GM23338 (cell line): ENCODE measurements around the gene NEIL3.

ENCODE experiments used
- CREB1 ChIP-seq: fragments of 250-450 bp; sonication (Bioruptor Pico); IDR thresholded peaks from 2 replicates; pipeline ENCODE4 v1.5.0; 2020; ENCODE audit warnings: low read depth, mild to moderate bottlenecking, moderate library complexity
- CTCF ChIP-seq, 2 experiments: fragments of 200-600 bp in 1 of 2; sonication (generic) in 1 of 2; conservative IDR thresholded peaks; 2 replicates each; pipeline versions ENCODE4 v1.5.1 to v1.6.1; 2016 to 2017; ENCODE audit warnings: antibody characterized with exemption in 2 of 2, low read depth in 2 of 2, mild to moderate bottlenecking in 2 of 2, moderate library complexity in 1 of 2
- EZH2 ChIP-seq: fragments of 200-600 bp; sonication (generic); IDR thresholded peaks from one replicate; pipeline ENCODE4 v1.8.0; 2017; ENCODE audit warnings: antibody characterized with exemption, mild to moderate bottlenecking, low read depth; ENCODE audit not compliant: unreplicated experiment
- EZH2phosphoT487 ChIP-seq: fragments of 200-600 bp; sonication (generic); IDR thresholded peaks from one replicate; pipeline ENCODE4 v1.8.1; 2018; ENCODE audit warnings: antibody characterized with exemption; ENCODE audit not compliant: unreplicated experiment
- JUNB ChIP-seq: IDR thresholded peaks from one replicate; pipeline ENCODE4 v1.6.1; 2016; ENCODE audit warnings: antibody characterized with exemption; ENCODE audit not compliant: unreplicated experiment
- POLR2AphosphoS5 ChIP-seq: IDR thresholded peaks from 2 replicates; pipeline ENCODE4 v1.6.1; 2016; ENCODE audit warnings: antibody characterized with exemption, low read depth
- REST ChIP-seq: IDR thresholded peaks from one replicate; pipeline ENCODE4 v1.6.1; 2018; ENCODE audit warnings: antibody characterized with exemption; ENCODE audit not compliant: unreplicated experiment
- STAT1 ChIP-seq: IDR thresholded peaks from one replicate; pipeline ENCODE4 v1.6.1; 2016; ENCODE audit warnings: antibody characterized with exemption; ENCODE audit not compliant: unreplicated experiment
- ZNF114 ChIP-seq: fragments of 250-450 bp; sonication (Bioruptor Pico); IDR thresholded peaks from 2 replicates; pipeline ENCODE4 v1.5.0; 2020; ENCODE audit warnings: mild to moderate bottlenecking, moderate library complexity

GRCh38 chr4:177348348-177348747, 38.7 kb downstream of the NEIL3 start:
- no peak for TF ChIP-seq CREB1 (CRISPR knock-in tag)
- no peak for TF ChIP-seq CTCF (conservative IDR thresholded peaks at IDR 0.05; ENCODE audit: low read depth in 2 of 2)
- no peak for TF ChIP-seq POLR2AphosphoS5
- TF ChIP-seq EZH2: no peak
- TF ChIP-seq ZNF114 (CRISPR knock-in tag): no peak
- no peak for TF ChIP-seq REST
- TF ChIP-seq STAT1: no peak
- TF ChIP-seq EZH2phosphoT487: no peak
- no peak for TF ChIP-seq JUNB
